HCT116 (cell line): ENCODE results near the gene RALB.

Experiments used
- EZH2phosphoT487 ChIP-seq: fragments of 200-600 bp; IDR thresholded peaks from 2 replicates; pipeline ENCODE4 v1.6.1; 2018; ENCODE audit warnings: antibody characterized with exemption, borderline replicate concordance
- FOSL1 ChIP-seq: IDR thresholded peaks from 2 replicates; pipeline ENCODE4 v1.6.1; 2012; ENCODE audit warnings: low read depth
- RAD21 ChIP-seq: IDR thresholded peaks from 2 replicates; pipeline ENCODE4 v1.6.1; 2012; ENCODE audit warnings: low read depth, mild to moderate bottlenecking
- TCF7L2 ChIP-seq: IDR thresholded peaks from 2 replicates; pipeline ENCODE4 v1.7.0; 2011; ENCODE audit warnings: borderline replicate concordance, inconsistent platforms; ENCODE audit not compliant: insufficient read depth, insufficient read length; ENCODE audit errors: extremely low read depth
- TF ChIP-seq, protein P1 (sequence below): IDR thresholded peaks from 2 replicates; pipeline ENCODE4 v1.6.1; 2012

DNA sequence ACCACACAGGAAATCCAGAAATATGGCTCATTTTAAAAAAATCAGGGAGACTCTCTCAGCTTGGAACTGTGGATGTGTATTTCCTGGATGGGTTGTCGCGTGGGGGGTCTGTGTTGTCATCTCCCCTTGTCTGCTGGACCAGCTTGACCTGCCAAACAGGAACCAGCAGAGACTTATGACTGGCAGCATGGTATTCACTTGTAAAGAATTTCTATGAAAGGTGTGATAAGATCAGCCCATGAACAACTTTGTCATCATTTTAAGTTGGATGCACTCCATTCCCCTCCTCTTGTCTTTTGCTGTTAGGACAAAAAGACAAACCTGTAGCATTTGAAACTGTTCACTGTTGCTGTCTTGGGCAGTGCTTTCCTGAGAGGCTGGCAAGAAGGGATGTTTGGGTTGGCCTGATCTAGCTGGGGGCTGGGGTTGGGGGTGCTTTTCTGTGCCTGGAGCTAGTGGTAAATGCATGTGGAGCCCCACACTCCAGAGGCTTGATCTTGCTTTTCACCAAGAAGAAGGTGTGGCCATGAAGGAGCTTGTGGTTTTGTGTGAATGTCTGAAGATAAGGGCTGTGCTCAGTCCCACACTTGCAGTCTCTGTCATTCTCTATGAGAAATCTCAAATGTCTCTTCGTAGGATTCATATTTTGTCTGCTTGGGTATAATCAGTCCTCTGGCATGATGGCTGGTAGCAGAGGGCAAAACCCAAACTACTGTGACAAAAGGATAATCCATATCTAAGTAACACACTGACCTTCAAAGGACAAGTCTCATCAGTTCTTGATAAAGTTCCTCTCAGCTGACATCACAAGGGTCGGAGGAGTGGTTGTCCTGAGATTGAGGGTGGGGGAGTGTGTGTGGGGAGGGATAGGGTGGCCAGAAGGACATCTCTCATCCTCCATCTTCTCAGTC lies 39.0 kb downstream of the RALB start:
- TF ChIP-seq, protein P1, sequence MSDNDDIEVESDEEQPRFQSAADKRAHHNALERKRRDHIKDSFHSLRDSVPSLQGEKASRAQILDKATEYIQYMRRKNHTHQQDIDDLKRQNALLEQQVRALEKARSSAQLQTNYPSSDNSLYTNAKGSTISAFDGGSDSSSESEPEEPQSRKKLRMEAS = no peak
- no peak for TF ChIP-seq FOSL1
- no peak for TF ChIP-seq RAD21
- no peak for TF ChIP-seq TCF7L2
- no peak for TF ChIP-seq EZH2phosphoT487
